Stimulated activated CD4-positive, alpha-beta T cell treated with anti-CD3 and anti-CD28 coated beads, Interleukin-1b, Interleukin-23, amount 100 ng/mL, for 4 hours (primary cell): ENCODE data around the gene TMEM79.

Experiments used
- DNase-seq, 2 donors: peaks; one replicate each; pipeline ENCODE4 v3.0.0-alpha.2; 2020; ENCODE audit warnings: low read depth in 2 of 2

The TMEM79 gene, protein sequence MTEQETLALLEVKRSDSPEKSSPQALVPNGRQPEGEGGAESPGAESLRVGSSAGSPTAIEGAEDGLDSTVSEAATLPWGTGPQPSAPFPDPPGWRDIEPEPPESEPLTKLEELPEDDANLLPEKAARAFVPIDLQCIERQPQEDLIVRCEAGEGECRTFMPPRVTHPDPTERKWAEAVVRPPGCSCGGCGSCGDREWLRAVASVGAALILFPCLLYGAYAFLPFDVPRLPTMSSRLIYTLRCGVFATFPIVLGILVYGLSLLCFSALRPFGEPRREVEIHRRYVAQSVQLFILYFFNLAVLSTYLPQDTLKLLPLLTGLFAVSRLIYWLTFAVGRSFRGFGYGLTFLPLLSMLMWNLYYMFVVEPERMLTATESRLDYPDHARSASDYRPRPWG

DNA sequence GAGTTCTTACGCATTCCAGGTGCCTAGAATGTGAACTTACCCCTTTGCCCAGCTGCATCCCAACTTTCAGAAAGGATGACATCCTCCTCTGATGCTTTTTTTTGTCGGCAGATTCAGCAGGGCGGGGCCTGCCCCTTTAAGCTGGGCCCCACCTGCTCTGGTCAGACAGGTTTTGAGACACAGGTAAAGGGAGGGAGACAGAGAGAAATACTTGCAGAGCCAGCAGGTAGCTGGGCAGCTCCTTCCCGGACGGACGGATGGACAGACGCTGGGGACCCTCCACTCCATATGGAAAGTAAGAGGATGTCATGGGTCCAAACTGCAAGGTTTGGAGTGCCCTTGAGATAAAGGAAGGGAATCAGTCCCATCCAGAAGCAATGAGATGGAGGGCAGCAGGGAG, at the start of gene TMEM79:
Gene TMEM79 (plus strand): TSS at position 214 of the 400 bp plus-strand sequence. CDS start 902 bp downstream, outside the sequence.
- no peak for DNase-seq

DNA sequence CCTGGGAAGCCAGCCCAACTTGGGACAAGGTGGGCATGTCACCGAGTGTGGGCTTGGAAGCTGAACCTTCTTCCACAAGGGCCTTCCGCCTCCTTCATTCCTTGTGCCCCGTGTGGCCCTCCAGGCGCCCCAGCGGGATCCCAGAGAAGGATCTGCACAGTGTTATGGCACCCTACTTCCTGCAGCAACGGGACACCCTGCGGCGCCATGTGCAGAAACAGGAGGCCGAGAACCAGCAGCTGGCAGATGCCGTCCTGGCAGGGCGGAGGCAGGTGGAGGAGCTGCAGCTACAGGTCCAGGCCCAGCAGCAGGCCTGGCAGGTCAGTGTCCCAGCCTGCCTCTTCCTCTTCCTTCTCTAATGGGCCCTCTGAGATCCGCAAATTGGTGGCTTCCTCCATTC, 48.0 kb upstream of the TMEM79 start:
- DNase-seq = no peak

DNA sequence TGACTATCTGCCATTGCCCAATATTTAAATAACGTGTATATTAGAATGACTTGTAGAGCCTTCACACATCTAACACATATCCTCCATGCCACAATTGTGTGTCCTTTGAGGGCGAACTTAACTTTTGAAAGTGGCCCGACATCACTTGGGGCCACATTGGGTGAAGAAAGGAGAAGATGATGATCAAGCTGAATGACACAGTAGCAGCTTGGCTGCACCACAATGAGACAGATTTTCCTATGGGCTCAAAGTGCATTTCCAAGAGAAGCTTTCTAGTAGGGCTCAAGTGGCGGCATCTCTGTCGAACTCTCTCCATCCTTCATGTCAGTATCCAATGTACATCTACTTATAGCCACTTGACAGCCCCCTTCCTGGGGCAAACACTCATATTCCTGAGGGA, 45.9 kb upstream of the TMEM79 start:
- no peak for DNase-seq

DNA sequence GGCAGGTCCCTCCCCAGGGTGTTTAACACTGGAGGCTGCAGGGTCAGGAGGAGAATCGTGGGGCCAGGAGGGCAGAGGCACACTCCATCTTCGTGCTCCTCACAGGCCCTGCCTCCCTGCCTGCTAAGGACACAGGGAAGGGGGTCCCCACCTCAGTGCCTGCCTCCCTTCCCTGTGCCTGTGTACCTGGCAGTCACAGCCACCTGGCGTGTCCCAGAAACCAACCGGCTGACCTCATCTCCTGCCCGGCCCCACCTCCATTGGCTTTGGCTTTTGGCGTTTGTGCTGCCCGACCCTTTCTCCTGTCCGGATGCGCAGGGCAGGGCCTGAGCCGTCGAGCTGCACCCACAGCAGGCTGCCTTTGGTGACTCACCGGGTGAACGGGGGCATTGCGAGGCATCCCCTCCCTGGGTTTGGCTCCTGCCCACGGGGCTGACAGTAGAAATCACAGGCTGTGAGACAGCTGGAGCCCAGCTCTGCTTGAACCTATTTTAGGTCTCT, 42.8 kb upstream of the TMEM79 start:
- DNase-seq = no peak

DNA sequence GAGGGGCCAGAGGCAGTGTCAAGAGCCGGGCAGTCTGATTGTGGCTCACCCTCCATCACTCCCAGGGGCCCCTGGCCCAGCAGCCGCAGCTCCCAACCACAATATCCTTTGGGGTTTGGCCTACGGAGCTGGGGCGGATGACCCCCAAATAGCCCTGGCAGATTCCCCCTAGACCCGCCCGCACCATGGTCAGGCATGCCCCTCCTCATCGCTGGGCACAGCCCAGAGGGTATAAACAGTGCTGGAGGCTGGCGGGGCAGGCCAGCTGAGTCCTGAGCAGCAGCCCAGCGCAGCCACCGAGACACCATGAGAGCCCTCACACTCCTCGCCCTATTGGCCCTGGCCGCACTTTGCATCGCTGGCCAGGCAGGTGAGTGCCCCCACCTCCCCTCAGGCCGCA, 42.2 kb upstream of the TMEM79 start, which contains the start of gene BGLAP:
Gene BGLAP (plus strand): TSS at position 259 of the 400 bp plus-strand sequence. CDS start 48 bp downstream, at position 307.
- DNase-seq = no peak

DNA sequence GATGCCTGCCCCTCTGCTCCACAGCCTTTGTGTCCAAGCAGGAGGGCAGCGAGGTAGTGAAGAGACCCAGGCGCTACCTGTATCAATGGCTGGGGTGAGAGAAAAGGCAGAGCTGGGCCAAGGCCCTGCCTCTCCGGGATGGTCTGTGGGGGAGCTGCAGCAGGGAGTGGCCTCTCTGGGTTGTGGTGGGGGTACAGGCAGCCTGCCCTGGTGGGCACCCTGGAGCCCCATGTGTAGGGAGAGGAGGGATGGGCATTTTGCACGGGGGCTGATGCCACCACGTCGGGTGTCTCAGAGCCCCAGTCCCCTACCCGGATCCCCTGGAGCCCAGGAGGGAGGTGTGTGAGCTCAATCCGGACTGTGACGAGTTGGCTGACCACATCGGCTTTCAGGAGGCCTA, 41.4 kb upstream of the TMEM79 start:
- DNase-seq = no peak

DNA sequence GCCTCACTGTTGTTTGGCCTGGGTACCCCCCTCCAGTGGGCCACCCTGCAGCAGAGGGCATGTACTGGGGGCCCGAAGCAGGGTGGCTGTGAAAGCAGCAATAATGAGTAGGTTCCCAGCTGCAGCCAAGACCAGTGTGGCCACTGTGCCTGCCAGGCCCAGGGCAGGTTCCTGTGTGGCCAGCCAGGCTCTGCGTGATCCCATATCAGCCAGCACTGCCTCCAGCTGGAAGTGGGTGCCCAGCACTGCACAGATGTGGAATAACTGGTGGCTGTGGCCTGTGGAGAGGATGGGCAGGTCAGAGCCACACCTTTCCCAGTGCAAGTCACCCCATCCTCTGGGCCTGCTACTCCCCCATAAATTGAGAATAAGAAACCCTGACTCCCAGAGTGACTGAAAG, 40.0 kb upstream of the TMEM79 start:
- no peak for DNase-seq

DNA sequence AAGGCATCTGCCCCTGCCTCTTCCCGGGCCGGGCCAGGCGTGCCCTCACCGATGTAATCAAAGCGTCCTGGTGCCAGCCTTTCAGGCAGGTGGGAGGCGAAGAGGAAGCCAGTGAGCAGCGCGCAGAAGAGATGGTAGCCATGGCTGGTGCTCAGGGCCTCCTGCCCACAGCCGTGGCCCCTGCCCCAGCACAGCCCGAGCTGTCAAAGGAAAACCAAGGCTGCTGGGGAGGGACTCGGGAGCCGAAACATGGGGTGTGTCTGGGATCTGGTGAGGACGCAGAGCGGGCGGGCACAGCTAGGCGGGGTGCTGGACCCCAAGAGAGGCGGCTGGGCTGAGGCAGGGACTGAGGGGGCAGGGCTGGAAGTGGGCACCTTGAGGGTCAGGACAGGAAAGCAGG, 39.4 kb upstream of the TMEM79 start:
- DNase-seq = no peak

DNA sequence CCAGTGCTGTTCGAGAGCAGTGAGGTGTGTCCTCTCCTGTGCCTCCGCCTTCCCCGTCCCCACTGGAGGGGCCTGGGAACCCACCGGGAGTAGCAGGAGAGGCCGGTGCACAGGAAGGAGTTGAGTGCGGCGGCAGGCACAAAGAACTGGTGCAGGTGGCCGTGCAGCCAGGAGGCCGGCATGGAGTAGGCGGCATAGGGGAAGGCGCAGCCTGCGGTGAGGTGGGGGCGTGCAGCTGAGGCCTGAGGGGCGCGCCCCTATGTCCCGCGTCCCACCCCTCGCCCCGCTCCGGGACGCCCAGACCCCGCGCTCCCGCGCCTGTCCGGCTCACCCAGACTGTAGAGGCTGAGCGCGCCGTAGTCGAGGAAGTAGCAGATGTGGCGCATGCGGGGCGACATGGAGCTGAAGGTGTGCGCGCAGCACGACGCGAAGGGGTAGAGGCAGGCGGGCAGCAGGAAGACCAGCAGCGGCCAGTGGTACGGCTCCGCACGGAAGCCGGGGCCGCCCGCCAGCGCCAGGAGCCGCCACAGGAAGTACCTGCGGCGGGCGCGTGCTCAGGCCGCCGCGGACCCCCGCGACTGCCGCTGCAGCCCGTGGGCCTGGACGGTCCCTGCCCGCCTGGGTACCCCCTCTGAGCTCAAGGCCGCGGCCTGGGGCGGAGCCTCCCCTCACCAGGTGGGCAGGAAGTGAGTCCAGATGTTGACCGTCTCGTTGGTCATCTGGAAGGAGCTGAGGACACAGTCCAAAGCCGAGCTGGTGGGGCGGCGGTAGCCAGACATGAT, 38.5 kb upstream of the TMEM79 start:
- no peak for DNase-seq

DNA sequence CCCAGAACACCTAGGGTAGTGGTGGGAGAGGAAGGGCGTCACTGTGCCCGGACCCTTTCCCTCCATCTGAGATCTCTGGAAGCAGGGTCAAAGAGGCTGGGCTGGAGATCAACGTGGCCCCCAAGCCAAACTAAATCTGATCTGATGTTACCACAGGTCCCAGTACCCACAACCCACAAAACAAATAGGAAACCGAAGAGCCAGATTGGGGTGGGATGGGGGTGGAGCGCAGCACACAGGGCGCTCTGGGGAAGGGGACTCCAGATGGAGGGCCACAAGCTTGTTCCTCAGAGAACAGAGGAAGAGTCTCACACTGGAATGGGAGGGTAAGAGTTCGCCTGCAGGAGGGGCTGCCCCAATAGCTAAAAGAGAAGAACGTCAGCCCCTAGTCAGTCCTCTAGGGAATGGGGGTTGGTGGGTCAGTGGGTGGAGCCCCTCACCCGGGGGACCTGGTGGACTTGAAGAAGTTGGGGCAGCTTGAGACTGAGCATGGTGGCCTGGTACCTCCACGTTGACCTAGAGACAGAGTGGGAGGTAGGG, 37.8 kb upstream of the TMEM79 start:
- DNase-seq = no peak

DNA sequence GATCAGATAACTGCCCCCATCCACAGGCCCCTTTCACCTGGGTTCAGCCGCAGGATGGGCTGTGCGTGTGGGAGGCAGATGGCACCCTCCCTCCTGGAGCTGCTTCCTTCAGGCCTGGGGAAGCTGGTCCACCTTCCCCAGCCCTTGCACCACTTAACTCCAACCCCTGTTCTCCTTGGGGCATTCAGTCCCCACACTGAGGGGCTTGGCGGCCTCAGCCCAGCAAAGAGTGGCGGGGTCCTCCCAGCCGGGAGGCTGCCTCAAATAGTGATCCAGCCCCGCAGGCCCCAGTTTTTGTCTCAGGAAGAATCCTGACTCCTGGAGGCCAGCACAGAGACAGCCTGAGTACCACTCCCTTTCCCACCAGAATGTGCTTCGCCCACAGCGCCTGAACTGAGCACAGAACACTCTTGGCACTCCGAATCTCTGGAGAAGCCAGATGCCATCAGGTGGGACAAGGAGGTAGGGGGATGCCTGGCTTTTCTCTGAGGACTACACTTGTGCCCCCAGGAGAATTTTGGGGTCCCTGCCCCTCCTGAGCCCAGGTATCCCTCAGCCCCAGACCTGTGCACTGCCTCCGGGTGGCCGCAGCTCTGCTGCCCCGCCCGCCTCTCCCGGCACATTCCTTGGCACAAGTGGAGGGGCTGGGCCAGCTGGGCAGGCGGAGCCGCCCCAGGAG, 37.2 kb upstream of the TMEM79 start:
- no peak for DNase-seq

DNA sequence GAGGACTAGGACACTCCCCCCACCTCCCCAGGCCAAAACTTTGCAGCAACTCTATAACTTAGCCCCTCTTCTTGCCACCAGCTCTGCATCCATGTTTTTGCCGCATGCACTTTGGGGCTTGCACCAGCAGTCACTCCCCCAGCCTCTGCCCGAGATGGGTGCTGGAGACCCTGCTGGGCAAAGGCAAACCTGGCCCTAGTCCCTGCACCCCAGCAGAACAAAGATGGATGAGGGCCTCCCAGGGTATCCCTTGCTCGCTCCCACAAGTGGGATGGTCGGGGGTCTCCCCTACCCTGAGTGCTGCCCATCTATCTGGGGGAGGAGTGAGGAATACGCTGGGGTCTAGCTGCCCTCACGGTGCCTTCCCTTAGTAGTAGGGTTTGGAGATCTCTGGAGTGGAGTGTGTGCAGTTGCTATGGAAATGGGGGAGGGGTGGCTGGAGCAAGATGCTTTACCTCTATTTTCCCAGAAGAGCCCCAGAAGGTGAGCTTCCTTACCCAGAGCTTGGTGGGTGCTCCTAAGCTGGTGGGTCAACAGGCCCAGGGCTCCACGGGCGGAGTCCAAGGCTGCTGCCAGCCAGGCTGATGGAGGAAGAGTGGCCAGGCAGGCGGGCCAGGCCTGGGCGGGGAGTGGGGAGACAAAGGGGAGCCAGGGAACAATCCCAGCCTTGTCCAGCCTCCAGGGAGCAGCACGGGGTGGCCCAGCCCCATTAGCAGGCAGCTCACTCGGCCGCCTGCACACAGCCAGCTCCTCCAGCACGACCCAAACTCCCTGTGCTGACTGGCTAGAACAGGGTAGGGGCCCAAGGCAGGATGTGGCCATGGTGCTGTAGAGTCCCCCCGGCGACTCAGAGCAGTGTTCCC, 36.4 kb upstream of the TMEM79 start, which contains the start of gene PAQR6:
Gene PAQR6 (minus strand): TSS at position 597 of the 863 bp plus-strand sequence. CDS start 1,325 bp downstream, outside the sequence.
- DNase-seq = no peak

DNA sequence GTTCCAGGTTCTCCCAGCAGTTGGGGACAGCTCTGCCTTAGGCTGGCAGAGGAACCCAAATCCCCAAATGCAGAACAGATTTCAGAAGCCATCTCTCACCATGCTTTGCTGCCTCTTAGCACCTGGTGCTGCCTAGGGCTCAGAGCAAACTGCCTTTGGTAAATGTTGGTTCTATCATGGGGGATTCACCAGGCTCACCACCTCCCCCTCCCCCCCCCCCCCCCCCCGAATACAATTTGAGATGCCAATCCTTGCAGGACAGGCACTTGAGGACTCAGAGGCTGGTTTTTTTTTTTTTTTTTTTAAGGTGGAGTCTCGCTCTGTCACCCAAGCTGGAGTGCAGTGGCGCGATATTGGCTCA, 35.8 kb upstream of the TMEM79 start:
- DNase-seq = no peak

DNA sequence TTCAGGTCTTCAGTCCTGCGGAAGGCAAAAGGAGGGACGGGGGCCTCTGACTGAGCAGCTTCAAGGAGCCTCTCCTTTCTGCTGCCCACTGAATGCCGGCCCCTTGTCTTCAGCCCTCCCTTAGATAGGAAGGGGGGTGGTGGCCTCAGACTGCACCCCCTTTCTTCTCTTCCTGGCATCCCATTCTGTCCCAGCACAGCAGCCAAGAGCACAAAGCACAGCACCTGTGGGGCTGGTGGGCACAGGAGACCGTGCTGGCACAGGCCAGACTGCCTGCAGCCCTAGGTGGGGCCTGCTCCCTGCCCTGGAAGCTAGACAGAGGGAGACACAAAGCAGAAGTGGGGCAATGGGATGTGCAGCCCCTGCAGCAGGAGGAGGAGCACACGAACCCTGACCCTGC, 34.5 kb upstream of the TMEM79 start:
- DNase-seq = no peak

DNA sequence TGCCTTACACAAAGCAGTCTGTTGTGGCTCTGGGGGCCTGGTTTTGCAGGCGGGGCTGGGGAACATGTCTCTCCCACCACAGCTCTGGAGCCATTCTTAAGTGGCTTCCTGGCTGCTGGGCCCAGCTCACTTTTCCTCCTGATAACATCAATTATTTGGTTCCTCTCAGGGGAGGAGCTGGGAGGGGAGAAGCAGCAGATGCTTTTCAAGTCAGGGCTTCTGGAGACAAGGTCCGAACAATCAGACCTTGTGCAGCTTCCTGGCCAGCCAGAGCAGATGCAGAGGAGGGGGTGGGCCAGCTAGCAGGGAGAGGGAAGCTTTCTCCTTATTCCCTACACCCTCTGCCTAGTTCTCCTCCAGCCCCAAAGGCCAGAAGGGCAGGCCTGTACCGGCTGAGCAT, 32.6 kb upstream of the TMEM79 start:
- no peak for DNase-seq

DNA sequence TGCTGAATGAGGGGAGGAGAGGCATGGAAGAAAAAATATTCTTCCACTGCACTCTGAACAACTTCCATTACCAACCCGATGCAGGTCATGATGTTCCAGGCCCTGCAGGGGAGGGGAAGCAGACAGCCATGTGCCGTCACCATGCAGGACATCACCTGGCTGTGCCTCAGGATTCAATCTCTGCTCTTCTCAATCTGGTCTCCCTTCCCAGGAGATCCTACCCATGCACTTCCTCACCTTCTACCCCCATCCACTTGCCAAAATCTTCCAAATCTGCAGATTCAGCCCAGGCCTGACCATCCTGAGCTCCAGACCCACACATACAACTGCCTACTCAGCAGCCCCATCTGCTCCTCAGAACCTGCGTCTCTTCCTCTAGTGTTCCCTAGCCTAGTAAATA, 30.5 kb upstream of the TMEM79 start:
- DNase-seq = no peak

DNA sequence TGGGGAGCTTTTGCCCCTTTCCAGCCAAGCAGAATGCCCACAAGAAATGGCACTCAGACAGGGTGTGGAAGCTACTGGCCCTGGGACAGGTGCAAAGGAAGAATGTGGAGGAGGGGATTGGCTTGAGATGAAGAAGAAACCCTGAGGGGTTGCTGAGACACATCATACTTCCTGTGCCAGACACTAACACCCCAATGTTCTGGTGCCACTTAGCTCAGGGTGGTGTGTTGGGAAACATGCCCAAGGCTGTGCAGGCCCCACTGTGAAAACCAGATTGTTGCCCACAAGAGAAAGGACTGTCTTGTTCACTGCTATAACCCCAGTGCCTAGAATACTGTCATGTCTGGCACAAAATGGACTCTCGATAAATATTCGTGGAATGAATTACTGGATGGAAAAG, 26.4 kb upstream of the TMEM79 start:
- no peak for DNase-seq

DNA sequence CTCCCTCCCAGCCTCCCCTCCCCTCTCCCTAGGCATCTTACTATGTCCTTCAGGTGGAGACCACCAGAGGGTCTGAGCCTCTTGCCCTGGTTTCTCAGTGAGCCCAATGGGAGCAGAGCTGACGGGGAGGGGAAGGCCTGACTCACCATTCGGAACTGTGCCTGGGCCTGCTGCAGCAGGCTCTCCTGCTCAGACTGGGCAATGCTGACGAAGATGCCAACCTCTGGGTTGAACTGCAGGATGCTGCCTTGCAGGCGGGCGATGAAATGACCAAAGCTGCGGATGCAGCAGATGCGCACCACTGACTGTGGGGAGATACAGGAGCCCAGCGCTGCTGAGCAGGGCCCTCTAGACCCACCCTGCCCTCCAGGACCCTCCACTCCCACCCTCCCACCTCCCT, 25.3 kb upstream of the TMEM79 start:
- no peak for DNase-seq

DNA sequence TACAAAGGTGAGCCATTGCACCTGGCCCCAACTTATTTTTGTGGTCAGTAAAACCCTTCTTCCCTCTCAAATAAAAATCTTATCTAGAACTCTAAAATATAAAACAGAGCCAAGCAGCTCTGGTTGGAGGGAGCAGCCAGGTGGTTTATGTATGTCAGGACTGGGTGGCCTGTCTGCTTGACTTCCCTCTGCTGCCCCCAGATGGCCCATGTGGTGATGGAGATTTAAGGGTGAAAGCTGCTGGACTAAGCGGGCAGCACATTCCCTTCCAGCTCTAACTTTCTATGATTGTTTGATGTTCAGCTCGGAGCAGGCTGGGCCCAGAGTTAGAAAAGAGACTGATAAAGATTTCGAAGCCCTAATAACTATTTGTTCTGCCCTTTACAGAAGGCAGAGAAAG, 24.3 kb upstream of the TMEM79 start:
- DNase-seq = no peak

DNA sequence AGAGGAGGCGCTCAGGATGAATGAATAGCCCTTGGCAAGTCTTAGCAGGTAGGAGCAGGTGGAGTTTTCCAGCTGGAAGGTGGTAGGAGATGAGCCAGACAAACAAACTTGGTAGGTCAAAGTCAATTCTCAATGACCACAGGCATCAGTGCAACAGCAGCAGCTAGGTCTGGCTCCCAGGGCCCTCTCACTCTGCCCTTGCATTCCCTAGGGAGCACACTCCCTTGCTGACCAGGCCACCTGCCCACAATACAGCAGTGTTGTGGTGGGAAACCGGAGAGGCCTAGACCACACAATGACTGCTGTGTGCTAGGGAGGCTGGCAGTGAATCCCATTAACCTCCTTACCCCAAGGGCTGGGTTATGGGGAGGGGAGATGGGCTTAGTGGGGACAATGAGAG, 23.2 kb upstream of the TMEM79 start:
- DNase-seq = no peak
